ENCODE data around the gene PHF20. TPM values are rescaled to one million over a fixed set of nuclear protein-coding genes. Genes with fewer than 3 reads are reported as not detected.
"Not testable (repeated sequence)": the region's sequence is repeated elsewhere in the genome, so short reads cannot be mapped to it uniquely, and the experiment has no call there.

Gene PHF20
- total RNA-seq, 2 donors from 2014 or later = 17.6 to 25.1 TPM

DNA sequence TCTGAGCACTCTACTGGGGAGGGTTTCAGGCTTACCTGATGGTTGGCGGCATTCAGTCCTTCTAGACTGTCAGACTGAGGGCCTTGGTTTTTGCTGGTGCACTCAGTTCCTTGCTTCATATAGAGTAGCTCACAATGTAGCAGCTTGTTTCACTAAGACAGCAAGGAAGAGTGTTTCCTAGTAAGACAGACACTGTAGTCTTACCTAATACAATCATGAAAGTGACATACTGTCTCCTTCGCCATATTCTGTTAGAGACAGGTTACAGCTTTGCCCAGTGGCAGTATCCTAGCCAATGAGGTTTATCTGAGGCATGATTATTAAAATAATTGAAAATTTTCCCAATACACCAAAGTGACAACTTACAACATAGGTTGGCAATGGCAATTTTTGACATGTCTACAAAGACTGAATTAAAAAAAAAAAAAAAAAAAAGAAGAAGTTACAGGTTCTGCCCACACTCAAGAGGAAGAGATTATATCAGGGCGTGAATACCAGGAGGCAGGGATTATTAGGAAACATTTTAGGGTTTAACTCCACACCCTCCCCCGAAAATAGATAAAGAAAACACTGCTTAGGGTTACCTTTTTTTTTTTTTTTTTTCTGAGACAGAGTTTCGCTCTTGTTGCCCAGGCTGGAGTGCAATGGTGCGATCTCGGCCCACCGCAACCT lies 115.7 kb downstream of the PHF20 start:
- WGBS, 2 donors = 87 to 95% methylated on average over 8 of the region's 8 CpGs
- H3K9me3 ChIP-seq = no peaks in the 10 kb centered on the region
- TF ChIP-seq, protein P1, sequence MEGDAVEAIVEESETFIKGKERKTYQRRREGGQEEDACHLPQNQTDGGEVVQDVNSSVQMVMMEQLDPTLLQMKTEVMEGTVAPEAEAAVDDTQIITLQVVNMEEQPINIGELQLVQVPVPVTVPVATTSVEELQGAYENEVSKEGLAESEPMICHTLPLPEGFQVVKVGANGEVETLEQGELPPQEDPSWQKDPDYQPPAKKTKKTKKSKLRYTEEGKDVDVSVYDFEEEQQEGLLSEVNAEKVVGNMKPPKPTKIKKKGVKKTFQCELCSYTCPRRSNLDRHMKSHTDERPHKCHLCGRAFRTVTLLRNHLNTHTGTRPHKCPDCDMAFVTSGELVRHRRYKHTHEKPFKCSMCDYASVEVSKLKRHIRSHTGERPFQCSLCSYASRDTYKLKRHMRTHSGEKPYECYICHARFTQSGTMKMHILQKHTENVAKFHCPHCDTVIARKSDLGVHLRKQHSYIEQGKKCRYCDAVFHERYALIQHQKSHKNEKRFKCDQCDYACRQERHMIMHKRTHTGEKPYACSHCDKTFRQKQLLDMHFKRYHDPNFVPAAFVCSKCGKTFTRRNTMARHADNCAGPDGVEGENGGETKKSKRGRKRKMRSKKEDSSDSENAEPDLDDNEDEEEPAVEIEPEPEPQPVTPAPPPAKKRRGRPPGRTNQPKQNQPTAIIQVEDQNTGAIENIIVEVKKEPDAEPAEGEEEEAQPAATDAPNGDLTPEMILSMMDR (IDR thresholded peaks at IDR 0.05) = no peak
- TF ChIP-seq POLR2A (IDR thresholded peaks at IDR 0.05) = no peak
- intact Hi-C loops (cut with DNase I) = no loop called here
- H3K4me3 ChIP-seq = no peak overlapping the region
- no peak overlapping the region for H3K27ac ChIP-seq
- no peaks in the 10 kb centered on the region for H3K36me3 ChIP-seq (replicated peaks in 1 of 2; ENCODE audit: insufficient read depth in 1 of 2, low read depth in 2 of 2)
- no peaks in the 10 kb centered on the region for H3K27me3 ChIP-seq
- no peak for ATAC-seq
- no peak for DNase-seq
- no peaks in the 10 kb centered on the region for H3K4me1 ChIP-seq

DNA sequence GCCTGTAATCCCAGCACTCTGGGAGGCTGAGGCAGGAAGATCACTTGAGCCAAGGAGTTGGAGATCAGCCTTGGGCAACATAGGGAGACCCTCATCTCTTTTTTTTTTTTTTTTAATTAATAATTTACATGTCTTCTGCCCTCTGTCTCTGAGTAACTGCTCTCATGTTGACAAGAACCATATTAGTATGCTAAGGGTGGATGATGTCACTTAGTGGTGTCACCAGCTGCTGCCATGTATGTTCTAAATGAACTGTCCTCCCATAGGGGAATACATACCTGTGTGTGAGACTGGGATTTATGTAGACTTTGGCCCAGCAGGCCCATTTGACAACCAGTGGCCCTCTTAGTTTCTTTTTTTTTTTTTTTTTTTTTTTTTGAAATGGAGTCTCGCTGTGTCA lies 116.8 kb downstream of the PHF20 start:
- TF ChIP-seq POLR2A (IDR thresholded peaks at IDR 0.05) = no peak
- TF ChIP-seq, protein P1 (IDR thresholded peaks at IDR 0.05) = no peak
- H3K9me3 ChIP-seq = no peaks in the 10 kb centered on the region
- no peaks in the 10 kb centered on the region for H3K27me3 ChIP-seq
- H3K27ac ChIP-seq = no peak overlapping the region
- no peak overlapping the region for H3K4me3 ChIP-seq
- no peaks in the 10 kb centered on the region for H3K36me3 ChIP-seq (replicated peaks in 1 of 2; ENCODE audit: insufficient read depth in 1 of 2, low read depth in 2 of 2)
- WGBS, 2 donors = 92 to 100% methylated on average over 1 of the region's 1 CpG
- DNase-seq = no peak
- H3K4me1 ChIP-seq = no peaks in the 10 kb centered on the region
- no peak for ATAC-seq
- intact Hi-C loops (cut with DNase I) = no loop called here

DNA sequence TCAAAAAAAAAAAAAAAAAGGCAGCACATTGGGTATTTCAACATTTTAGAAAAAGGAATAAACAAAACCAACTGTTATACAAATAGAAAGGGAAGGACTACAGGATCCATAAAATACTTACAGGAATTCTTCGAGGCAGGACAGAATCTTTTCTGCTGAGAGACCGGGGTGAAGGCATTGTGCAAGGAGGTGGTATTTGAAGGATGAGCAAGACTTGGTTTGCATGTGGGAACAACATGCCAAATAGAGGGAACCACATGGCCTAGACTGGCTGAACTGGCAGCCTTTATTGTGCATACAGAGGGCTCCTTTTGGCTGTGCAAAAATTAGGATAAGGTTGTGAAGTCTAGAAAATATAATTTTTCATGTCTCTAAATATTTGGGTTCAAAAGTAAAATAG lies 119.6 kb downstream of the PHF20 start:
- H3K36me3 ChIP-seq (replicated peaks in 1 of 2; ENCODE audit: insufficient read depth in 1 of 2, low read depth in 2 of 2) = no peaks in the 10 kb centered on the region
- TF ChIP-seq POLR2A (IDR thresholded peaks at IDR 0.05) = no peak
- TF ChIP-seq, protein P1 (IDR thresholded peaks at IDR 0.05) = no peak
- 73 to 94% methylated on average over 2 of the region's 2 CpGs for WGBS, 2 donors
- H3K4me3 ChIP-seq = no peak overlapping the region
- ATAC-seq = no peak
- H3K9me3 ChIP-seq = no peaks in the 10 kb centered on the region
- H3K27me3 ChIP-seq = no peaks in the 10 kb centered on the region
- intact Hi-C loops (cut with DNase I) = no loop called here
- no peaks in the 10 kb centered on the region for H3K4me1 ChIP-seq
- DNase-seq = no peak
- H3K27ac ChIP-seq = no peak overlapping the region

DNA sequence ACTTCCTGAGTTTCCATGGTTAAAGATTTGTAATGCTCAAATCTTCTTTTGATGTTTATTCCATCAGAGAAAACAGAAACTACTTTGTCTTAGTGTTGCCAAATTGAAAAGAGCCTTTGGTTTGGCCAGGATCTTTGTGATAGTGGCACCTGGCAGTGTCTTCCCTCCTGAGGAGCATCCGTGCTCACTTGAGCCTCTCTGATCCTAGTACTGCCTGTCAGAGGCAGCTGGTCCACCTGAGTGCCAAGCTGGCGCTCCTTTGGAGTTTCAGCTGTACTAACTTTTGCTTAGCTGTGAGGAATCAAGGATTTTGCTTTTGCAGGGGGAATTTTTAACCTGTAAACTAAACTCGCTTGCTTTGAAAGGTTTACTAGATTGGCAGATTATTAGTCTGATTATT lies 121.1 kb downstream of the PHF20 start:
- TF ChIP-seq POLR2A (IDR thresholded peaks at IDR 0.05) = no peak
- TF ChIP-seq, protein P1 (IDR thresholded peaks at IDR 0.05) = no peak
- Histone ChIP-seq H3K27me3 (no peaks in the 10 kb centered on the region), H3K27ac (no peak overlapping the region), H3K4me3 (no peak overlapping the region), H3K36me3 (replicated peaks in 1 of 2; ENCODE audit: insufficient read depth in 1 of 2, low read depth in 2 of 2) (no peaks in the 10 kb centered on the region), H3K9me3 (no peaks in the 10 kb centered on the region), H3K4me1 (no peaks in the 10 kb centered on the region)
- intact Hi-C loops (cut with DNase I) = no loop called here
- DNase-seq (no peak), ATAC-seq (no peak)
- WGBS, 2 donors = 55 to 82% methylated on average over 3 of the region's 3 CpGs

DNA sequence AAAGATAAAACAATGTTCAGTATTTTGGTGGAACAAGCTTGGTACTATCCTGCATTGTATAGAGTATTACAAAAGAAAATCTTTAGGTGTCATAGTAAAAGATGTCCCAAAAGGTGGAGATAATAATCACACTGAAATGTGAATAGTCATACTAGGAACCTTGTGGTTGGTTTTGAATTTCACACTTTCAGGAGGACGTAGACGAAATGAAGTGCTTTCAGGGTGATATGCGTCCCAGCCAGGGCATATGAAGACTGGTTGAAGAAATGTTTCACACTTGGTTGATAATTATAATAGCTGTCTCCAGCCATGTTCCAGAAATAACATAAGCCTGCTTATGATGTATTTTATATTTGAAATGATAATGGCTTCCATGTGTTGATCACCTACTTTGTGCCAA lies 122.1 kb downstream of the PHF20 start:
- Histone ChIP-seq H3K27ac (no peak overlapping the region), H3K9me3 (no peaks in the 10 kb centered on the region), H3K27me3 (no peaks in the 10 kb centered on the region), H3K36me3 (replicated peaks in 1 of 2; ENCODE audit: insufficient read depth in 1 of 2, low read depth in 2 of 2) (no peaks in the 10 kb centered on the region), H3K4me3 (no peak overlapping the region), H3K4me1 (no peaks in the 10 kb centered on the region)
- no peak for DNase-seq
- ATAC-seq = no peak
- intact Hi-C loops (cut with DNase I) = no loop called here
- 82 to 91% methylated on average over 3 of the region's 3 CpGs for WGBS, 2 donors
- TF ChIP-seq POLR2A (IDR thresholded peaks at IDR 0.05) = no peak
- TF ChIP-seq, protein P1 (IDR thresholded peaks at IDR 0.05) = no peak

DNA sequence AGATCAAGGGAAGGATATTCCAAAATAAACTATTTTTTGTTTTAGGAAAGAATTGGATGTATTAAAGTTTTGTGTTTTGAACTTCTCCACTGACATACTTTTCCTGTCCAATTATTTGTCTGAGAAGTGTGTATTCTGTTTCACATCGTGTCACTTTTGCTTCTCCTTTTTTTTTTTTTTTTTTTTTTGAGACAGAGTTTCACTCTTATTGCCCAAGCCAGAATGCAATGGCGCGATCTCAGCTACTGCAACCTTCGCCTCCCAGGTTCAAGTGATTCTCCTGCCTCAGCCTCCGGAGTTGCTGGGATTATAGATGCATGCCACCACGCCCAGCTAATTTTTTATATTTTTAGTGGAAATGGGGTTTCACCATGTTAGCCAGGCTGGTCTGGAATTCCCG lies 123.7 kb downstream of the PHF20 start:
- 78 to 93% methylated on average over 7 of the region's 7 CpGs for WGBS, 2 donors
- ATAC-seq; H3K9me3 ChIP-seq; H3K27me3 ChIP-seq; H3K4me3 ChIP-seq; H3K4me1 ChIP-seq; DNase-seq; H3K36me3 ChIP-seq (replicated peaks in 1 of 2; ENCODE audit: insufficient read depth in 1 of 2, low read depth in 2 of 2); intact Hi-C loops (cut with DNase I); H3K27ac ChIP-seq: not testable (repeated sequence)
